Measurements from ENCODE around the gene GFI1B.

GFI1B gene

DNA sequence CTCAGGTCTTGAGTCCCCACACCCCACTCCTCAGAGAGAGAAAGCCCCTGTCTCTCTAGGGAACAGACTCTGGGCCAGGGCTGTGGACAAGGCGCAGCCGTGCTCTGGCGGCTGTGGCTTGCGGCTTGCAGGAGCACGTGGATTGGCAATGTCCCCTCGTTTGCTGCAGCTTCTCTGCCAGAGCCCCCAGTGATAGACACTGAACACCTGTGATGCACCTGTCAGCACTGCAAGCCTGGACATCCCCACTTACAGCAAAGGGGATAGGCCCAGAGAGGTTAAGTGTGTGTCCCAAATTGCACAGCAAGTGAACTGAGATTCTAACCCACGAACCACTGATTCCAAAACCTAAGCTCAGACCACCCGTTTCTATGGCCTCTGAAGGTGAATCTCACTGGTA is 7.0 kb downstream of the GFI1B start:
- CTCF ChIA-PET: interaction anchor here (1.0 to 1.5 kb wide), 3 partner anchors 8 to 36 kb away, joined by 3 to 5 read pairs (median 3); no protein-coding TSS in a partner anchor
- Histone ChIP-seq H3K4me1 (ENCODE audit: control insufficient read depth, insufficient read depth, low read length) (no peaks in the 10 kb centered on the region), H3K27ac (ENCODE audit: extremely low read depth, low read depth, low read length) (no peak overlapping the region), H3K9me3 (ENCODE audit: control insufficient read depth, insufficient read depth, low read depth, low read length) (no peaks in the 10 kb centered on the region), H3K36me3 (ENCODE audit: control insufficient read depth in 2 of 2, insufficient read depth in 1 of 2, low read length in 2 of 2) (no peaks in the 10 kb centered on the region), H3K4me3 (ENCODE audit: low read depth, low read length) (no peak overlapping the region)
- TF ChIP-seq ZNF768 (tag by site-specific recombination; IDR thresholded peaks at IDR 0.05): 0 out of 2 replicates have a peak, but pooled peaks have one; percentile 35
- TF ChIP-seq HOXD13 (CRISPR knock-in tag; IDR thresholded peaks at IDR 0.05; ENCODE audit: borderline replicate concordance): no peak
- POLR2A ChIA-PET: no interaction called here

DNA sequence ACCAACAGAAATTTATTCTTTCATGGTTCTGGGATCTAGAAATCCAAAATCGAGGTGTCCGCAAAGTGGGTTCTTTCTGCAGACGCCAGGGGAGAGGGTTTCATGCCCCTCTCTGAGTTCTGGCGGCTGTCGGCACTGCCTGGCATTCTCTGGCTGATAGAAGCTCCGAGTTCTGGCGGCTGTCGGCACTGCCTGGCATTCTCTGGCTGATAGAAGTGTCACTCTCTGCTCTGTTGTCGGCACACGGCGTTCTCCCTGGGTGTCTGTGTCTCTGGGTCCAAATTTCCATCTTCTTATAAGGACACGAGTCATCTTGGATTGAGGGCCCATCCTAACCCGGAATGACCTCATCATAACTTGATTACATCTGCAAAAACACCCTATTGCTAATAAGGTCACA is 7.6 kb downstream of the GFI1B start:
- H3K4me1 ChIP-seq (ENCODE audit: control insufficient read depth, insufficient read depth, low read length): no peaks in the 10 kb centered on the region
- ChIA-PET CTCF (interaction anchor here (1.0 to 1.5 kb wide), 3 partner anchors 8 to 36 kb away, joined by 3 to 5 read pairs (median 3); no protein-coding TSS in a partner anchor), POLR2A (no interaction called here)
- TF ChIP-seq HOXC10 (CRISPR knock-in tag; IDR thresholded peaks at IDR 0.05) (no peak), ZNF501 (tag by site-specific recombination; IDR thresholded peaks at IDR 0.05) (no peak), SP3 (tag by site-specific recombination; IDR thresholded peaks at IDR 0.05) (no peak), ZNF175 (tag by site-specific recombination; IDR thresholded peaks at IDR 0.05) (no peak), ZNF707 (tag by site-specific recombination; IDR thresholded peaks at IDR 0.05) (no peak), ZNF629 (tag by site-specific recombination; IDR thresholded peaks at IDR 0.05) (no peak), ZBTB21 (tag by site-specific recombination; IDR thresholded peaks at IDR 0.05) (no peak), ZNF621 (tag by site-specific recombination; IDR thresholded peaks at IDR 0.05) (no peak), SCRT1 (tag by site-specific recombination; IDR thresholded peaks at IDR 0.05; ENCODE audit: borderline replicate concordance) (no peak), WT1 (tag by site-specific recombination; IDR thresholded peaks at IDR 0.05) (no peak), ZNF544 (tag by site-specific recombination; IDR thresholded peaks at IDR 0.05) (no peak), ZNF791 (tag by site-specific recombination; IDR thresholded peaks at IDR 0.05) (no peak)
- TF ChIP-seq, protein P1, sequence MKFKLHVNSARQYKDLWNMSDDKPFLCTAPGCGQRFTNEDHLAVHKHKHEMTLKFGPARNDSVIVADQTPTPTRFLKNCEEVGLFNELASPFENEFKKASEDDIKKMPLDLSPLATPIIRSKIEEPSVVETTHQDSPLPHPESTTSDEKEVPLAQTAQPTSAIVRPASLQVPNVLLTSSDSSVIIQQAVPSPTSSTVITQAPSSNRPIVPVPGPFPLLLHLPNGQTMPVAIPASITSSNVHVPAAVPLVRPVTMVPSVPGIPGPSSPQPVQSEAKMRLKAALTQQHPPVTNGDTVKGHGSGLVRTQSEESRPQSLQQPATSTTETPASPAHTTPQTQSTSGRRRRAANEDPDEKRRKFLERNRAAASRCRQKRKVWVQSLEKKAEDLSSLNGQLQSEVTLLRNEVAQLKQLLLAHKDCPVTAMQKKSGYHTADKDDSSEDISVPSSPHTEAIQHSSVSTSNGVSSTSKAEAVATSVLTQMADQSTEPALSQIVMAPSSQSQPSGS (tag by site-specific recombination; IDR thresholded peaks at IDR 0.05; ENCODE audit: low read depth): no peak
- TF ChIP-seq, protein P2, sequence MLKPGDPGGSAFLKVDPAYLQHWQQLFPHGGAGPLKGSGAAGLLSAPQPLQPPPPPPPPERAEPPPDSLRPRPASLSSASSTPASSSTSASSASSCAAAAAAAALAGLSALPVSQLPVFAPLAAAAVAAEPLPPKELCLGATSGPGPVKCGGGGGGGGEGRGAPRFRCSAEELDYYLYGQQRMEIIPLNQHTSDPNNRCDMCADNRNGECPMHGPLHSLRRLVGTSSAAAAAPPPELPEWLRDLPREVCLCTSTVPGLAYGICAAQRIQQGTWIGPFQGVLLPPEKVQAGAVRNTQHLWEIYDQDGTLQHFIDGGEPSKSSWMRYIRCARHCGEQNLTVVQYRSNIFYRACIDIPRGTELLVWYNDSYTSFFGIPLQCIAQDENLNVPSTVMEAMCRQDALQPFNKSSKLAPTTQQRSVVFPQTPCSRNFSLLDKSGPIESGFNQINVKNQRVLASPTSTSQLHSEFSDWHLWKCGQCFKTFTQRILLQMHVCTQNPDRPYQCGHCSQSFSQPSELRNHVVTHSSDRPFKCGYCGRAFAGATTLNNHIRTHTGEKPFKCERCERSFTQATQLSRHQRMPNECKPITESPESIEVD (tag by site-specific recombination; IDR thresholded peaks at IDR 0.05): no peak
- TF ChIP-seq, protein P3, sequence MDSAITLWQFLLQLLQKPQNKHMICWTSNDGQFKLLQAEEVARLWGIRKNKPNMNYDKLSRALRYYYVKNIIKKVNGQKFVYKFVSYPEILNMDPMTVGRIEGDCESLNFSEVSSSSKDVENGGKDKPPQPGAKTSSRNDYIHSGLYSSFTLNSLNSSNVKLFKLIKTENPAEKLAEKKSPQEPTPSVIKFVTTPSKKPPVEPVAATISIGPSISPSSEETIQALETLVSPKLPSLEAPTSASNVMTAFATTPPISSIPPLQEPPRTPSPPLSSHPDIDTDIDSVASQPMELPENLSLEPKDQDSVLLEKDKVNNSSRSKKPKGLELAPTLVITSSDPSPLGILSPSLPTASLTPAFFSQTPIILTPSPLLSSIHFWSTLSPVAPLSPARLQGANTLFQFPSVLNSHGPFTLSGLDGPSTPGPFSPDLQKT (IDR thresholded peaks at IDR 0.05; ENCODE audit: borderline replicate concordance, low read depth, low read length): no peak
- H3K27ac ChIP-seq (ENCODE audit: extremely low read depth, low read depth, low read length): no peak overlapping the region
- H3K36me3 ChIP-seq (ENCODE audit: control insufficient read depth in 2 of 2, insufficient read depth in 1 of 2, low read length in 2 of 2): no peaks in the 10 kb centered on the region
- no peaks in the 10 kb centered on the region for H3K9me3 ChIP-seq (ENCODE audit: control insufficient read depth, insufficient read depth, low read depth, low read length)
- no peak overlapping the region for H3K4me3 ChIP-seq (ENCODE audit: low read depth, low read length)
